T-helper 2 cell treated with Interferon-gamma antibody and Interleukin-4, amounts not matched to agents 100 ng/mL and 5 ng/mL, for 36 hours (primary cell): Measurements from ENCODE around the gene TBC1D16. TPM values are rescaled to one million over a fixed set of nuclear protein-coding genes. Genes with fewer than 3 reads are reported as not detected.

Experiments
- intact Hi-C: fragments of 100-400 bp; cut with micrococcal nuclease; formaldehyde crosslinking; loops from one replicate; pipeline ENCODE4 v1.15.1; 2023
- total RNA-seq: library from RNA; stranded (reverse); gene quantifications from 2 replicates; pipeline ENCODE4 v1.2.3, GENCODE V29; 2022

TBC1D16 gene
- total RNA-seq, 1 donor from 2014 or later: 0.80 TPM

GRCh38 chr17:79930877-79931816, 104.5 kb downstream of the TBC1D16 start:
- intact Hi-C loops: no loop called here

- intact Hi-C loops: no loop called here
Measured at GRCh38 chr17:79930062-79930876, 105.4 kb downstream of the TBC1D16 start.

GRCh38 chr17:79929257-79930061, 106.2 kb downstream of the TBC1D16 start:
- intact Hi-C loops: loop anchor here (10.0 kb wide), 1 partner anchor 65 kb away; no protein-coding TSS in a partner anchor

- intact Hi-C loops: loop anchor here (10.0 kb wide), 1 partner anchor 66 kb away; no protein-coding TSS in a partner anchor
Measured at GRCh38 chr17:79928502-79929256, 107.0 kb downstream of the TBC1D16 start.

- intact Hi-C loops: loop anchor here (10.0 kb wide), 1 partner anchor 67 kb away; no protein-coding TSS in a partner anchor
Measured at GRCh38 chr17:79927688-79928501, 107.8 kb downstream of the TBC1D16 start.

- intact Hi-C loops: loop anchor here (10.0 kb wide), 1 partner anchor 68 kb away; no protein-coding TSS in a partner anchor
Measured at GRCh38 chr17:79927136-79927661, 108.5 kb downstream of the TBC1D16 start.

- intact Hi-C loops: loop anchor here (10.0 kb wide), 1 partner anchor 68 kb away; no protein-coding TSS in a partner anchor
Measured at GRCh38 chr17:79926605-79927135, 109.0 kb downstream of the TBC1D16 start.

GRCh38 chr17:79926142-79926604, 109.5 kb downstream of the TBC1D16 start:
- intact Hi-C loops: loop anchor here (10.0 kb wide), 1 partner anchor 69 kb away; no protein-coding TSS in a partner anchor

- intact Hi-C loops: loop anchor here (10.0 kb wide), 1 partner anchor 69 kb away; no protein-coding TSS in a partner anchor
Measured at GRCh38 chr17:79925242-79925957, 110.3 kb downstream of the TBC1D16 start.

- intact Hi-C loops: loop anchor here (10.0 kb wide), 1 partner anchor 70 kb away; no protein-coding TSS in a partner anchor
Measured at GRCh38 chr17:79924639-79924976, 111.1 kb downstream of the TBC1D16 start.

- intact Hi-C loops: loop anchor here (10.0 kb wide), 1 partner anchor 71 kb away; no protein-coding TSS in a partner anchor
Measured at GRCh38 chr17:79923974-79924638, 111.6 kb downstream of the TBC1D16 start.

- intact Hi-C loops: loop anchor here (10.0 kb wide), 1 partner anchor 72 kb away; no protein-coding TSS in a partner anchor
Measured at GRCh38 chr17:79922798-79923197, 112.9 kb downstream of the TBC1D16 start.

- intact Hi-C loops: loop anchor here (10.0 kb wide), 1 partner anchor 73 kb away; no protein-coding TSS in a partner anchor
Measured at GRCh38 chr17:79922116-79922601, 113.5 kb downstream of the TBC1D16 start.

- intact Hi-C loops: loop anchor here (10.0 kb wide), 1 partner anchor 73 kb away; no protein-coding TSS in a partner anchor
Measured at GRCh38 chr17:79921411-79922115, 114.1 kb downstream of the TBC1D16 start.

- intact Hi-C loops: loop anchor here (10.0 kb wide), 1 partner anchor 74 kb away; no protein-coding TSS in a partner anchor
Measured at GRCh38 chr17:79920751-79921410, 114.8 kb downstream of the TBC1D16 start.
